Endometrial microvascular endothelial cells (primary cell): Measurements from ENCODE around the gene AHRR. TPM values are rescaled to one million over a fixed set of nuclear protein-coding genes. Genes with fewer than 3 reads are reported as not detected.

Experiments used
- in situ Hi-C: cut with HindIII; loops from 2 replicates; pipeline ENCODE4 v1.10.0; 2017; ENCODE audit warnings: low sequenced_read_pairs, low pct_unique_long_range_greater_than_20kb; ENCODE audit errors: inconsistent ontology term
- total RNA-seq: library from RNA; depleted of rRNA; stranded (reverse); fragments of >200 nt; gene quantifications from one replicate; pipeline ENCODE4 v1.2.3, GENCODE V29; 2015; ENCODE audit errors: inconsistent ontology term

Gene AHRR
- total RNA-seq, 1 donor from 2014 or later: 9.8 TPM

- in situ Hi-C loops: no loop called here
These were observed 135.1 kb downstream of the AHRR start for GRCh38 chr5:456351-457194.

- in situ Hi-C loops: no loop called here
These were observed 135.9 kb downstream of the AHRR start for GRCh38 chr5:457195-457961.

- in situ Hi-C loops: no loop called here
These were observed 137.2 kb downstream of the AHRR start for GRCh38 chr5:458547-459353.

- in situ Hi-C loops: no loop called here
These were observed 138.2 kb downstream of the AHRR start for GRCh38 chr5:459562-460272.

- in situ Hi-C loops: no loop called here
These were observed 138.7 kb downstream of the AHRR start for GRCh38 chr5:460273-460625.

GRCh38 chr5:462051-462481 lies 140.6 kb downstream of the AHRR start:
- in situ Hi-C loops: no loop called here

GRCh38 chr5:463301-463700 lies 141.8 kb downstream of the AHRR start:
- in situ Hi-C loops: no loop called here

- in situ Hi-C loops: no loop called here
These were observed 142.4 kb downstream of the AHRR start for GRCh38 chr5:463952-464351.

GRCh38 chr5:464446-464842 lies 142.9 kb downstream of the AHRR start:
- in situ Hi-C loops: no loop called here

GRCh38 chr5:464843-465590 lies 143.5 kb downstream of the AHRR start:
- in situ Hi-C loops: no loop called here

- in situ Hi-C loops: no loop called here
These were observed 144.3 kb downstream of the AHRR start for GRCh38 chr5:465591-466403.

GRCh38 chr5:466661-467310 lies 145.3 kb downstream of the AHRR start:
- in situ Hi-C loops: no loop called here

- in situ Hi-C loops: no loop called here
These were observed 146.9 kb downstream of the AHRR start for GRCh38 chr5:468401-468800.

GRCh38 chr5:469752-470483 lies 148.4 kb downstream of the AHRR start:
- in situ Hi-C loops: no loop called here

- in situ Hi-C loops: no loop called here
These were observed 149.6 kb downstream of the AHRR start for GRCh38 chr5:470961-471749.

GRCh38 chr5:471750-472058 lies 150.2 kb downstream of the AHRR start:
- in situ Hi-C loops: no loop called here
